Astrocyte of the cerebellum (primary cell): Measurements from ENCODE around the gene STX16.
A peak's percentile ranks its signal among the peaks of the same experiment; 100 is the strongest.

ENCODE experiments used
- DNase-seq: peaks from one replicate; pipeline ENCODE4 v3.0.0-alpha.2; 2011; ENCODE audit warnings: low read depth
- H3K4me3 ChIP-seq: 2 replicates; pipeline ENCODE4 v1.5.1; 2011; ENCODE audit warnings: mild to moderate bottlenecking, low read depth, low read length, moderate library complexity
- CTCF ChIP-seq: IDR thresholded peaks from 2 replicates; pipeline ENCODE4 v1.5.1; 2012; ENCODE audit warnings: low read length, low read depth, moderate library complexity, mild to moderate bottlenecking; ENCODE audit errors: missing control alignments
- in situ Hi-C: cut with HindIII; loops from 2 replicates; pipeline ENCODE4 v1.10.0; 2017; ENCODE audit warnings: low sequenced_read_pairs

The STX16 gene

DNA sequence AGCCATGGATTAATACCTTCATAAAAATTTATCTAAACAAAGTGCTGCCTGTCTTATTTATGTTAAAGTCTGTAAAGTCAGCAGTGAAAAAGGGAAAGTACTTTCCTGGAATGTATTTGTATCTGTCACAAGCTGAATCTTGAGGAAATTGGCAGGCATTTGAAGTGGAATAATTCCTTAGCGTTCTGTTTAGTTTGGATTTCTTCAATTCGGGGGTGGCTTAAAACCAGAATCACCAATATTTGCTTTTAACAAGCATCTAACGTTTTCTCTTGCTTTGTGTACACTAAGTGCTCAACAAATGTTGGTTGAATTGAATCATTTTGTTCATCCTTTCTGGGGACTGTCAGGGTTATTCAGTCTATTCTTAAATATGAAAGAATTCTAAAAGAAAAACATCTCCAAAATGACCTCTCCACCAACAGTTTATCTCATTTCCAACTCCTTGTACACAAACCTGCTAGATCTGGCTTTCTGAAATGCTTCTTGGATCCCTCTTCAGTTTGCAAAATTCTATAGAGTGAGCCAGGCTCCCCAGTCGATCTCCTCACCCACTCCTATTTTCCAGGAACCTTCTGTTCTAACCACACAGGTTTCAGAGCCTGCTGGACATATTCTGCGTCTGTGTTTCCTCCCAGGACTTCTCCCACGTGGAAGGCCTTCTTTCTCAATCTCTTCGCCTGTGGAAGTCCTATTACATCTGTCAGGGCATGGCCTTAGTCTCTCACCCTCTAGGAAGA, 39.5 kb downstream of the STX16 start:
- no peak for DNase-seq
- H3K4me3 ChIP-seq: no peak overlapping the region
- in situ Hi-C loops: no loop called here

DNA sequence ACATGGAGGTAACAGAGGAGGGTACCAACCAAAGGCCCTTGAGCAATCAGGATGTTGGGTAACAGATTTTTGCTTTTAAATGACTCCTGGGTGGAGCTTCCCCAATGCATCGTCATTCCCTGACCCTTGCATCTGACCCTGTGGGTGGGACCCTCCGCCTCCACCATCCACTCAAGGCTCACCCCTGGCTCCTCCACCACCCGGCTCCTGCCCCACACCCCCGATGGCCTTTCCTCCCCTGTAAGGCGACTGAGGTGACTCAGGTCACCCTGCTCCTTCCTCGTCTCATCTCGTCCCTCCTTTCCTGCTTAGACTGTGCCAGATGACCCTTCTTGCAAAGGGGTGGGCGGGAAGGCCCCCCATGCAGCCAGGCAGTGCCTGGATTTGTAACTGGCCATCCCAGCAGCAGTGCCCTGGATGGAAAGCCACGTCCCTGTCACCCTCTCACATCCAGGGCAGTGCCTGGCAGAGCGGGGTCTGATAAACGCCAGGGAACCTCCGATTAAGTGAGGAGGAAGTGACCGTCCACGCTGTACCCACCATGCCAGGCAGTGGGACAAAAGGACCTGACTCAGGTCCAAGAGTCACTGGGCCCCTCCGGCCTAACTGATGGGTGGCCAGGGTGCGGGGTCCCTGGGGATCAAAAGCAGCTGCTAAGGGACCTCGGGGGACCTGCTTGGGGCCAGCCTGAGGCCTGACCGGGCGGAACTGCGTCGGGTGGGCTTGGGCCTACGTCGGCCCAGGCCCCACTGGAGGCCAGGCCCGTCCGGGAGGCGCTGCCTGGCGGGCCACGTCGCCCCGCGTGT, 40.9 kb downstream of the STX16 start:
- in situ Hi-C loops: no loop called here
- no peak for TF ChIP-seq CTCF
- no peak overlapping the region for H3K4me3 ChIP-seq
- no peak for DNase-seq

More for the DNA sequence above, 39.5 kb downstream of the STX16 start:
- no peak for TF ChIP-seq CTCF

DNA sequence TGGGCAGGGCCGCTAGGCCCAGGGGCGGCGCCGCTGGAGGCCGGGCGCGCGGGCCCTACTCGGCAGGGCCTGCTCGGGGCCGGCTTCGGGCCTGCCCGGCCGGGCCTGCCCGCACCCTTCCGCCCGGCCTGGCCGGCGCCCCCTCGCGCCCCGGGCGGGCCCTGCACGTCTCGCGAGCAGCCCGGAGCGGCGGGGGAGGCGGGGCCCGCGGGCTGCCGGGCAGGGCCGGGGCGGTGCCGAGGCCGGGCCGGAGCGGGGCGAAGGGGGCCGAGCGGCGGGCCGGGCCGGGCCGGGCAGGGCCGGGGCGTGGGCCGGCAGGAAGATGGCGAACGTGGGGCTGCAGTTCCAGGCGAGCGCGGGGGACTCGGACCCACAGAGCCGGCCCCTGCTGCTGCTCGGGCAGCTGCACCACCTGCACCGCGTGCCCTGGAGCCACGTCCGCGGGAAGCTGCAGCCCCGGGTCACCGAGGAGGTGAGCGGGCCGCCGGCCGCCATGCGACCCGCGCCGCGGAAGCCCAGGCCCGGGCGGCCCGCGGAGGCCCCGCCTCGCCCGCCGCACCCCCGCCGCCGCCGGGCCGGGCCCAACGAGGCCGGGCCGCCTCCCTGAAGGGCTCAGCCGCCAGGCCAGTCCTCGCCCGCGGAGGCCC, 41.6 kb downstream of the STX16 start, which contains the start of gene NPEPL1:
TSS of gene NPEPL1 (plus strand) at position 222 of the 647 bp plus-strand sequence. CDS start at position 323, 101 bp downstream.
- in situ Hi-C loops: no loop called here
- peak within 1 kb of the TSS; percentile 36 for H3K4me3 ChIP-seq

GRCh38 chr20:58693226-58694006, 42.3 kb downstream of the STX16 start:
- no peak for DNase-seq
- in situ Hi-C loops: no loop called here
- TF ChIP-seq CTCF: no peak
- peak overlapping the region; percentile 36 for H3K4me3 ChIP-seq

More for the DNA sequence above, 41.6 kb downstream of the STX16 start, which contains the start of gene NPEPL1:
- TF ChIP-seq CTCF: no peak
- no peak for DNase-seq

DNA sequence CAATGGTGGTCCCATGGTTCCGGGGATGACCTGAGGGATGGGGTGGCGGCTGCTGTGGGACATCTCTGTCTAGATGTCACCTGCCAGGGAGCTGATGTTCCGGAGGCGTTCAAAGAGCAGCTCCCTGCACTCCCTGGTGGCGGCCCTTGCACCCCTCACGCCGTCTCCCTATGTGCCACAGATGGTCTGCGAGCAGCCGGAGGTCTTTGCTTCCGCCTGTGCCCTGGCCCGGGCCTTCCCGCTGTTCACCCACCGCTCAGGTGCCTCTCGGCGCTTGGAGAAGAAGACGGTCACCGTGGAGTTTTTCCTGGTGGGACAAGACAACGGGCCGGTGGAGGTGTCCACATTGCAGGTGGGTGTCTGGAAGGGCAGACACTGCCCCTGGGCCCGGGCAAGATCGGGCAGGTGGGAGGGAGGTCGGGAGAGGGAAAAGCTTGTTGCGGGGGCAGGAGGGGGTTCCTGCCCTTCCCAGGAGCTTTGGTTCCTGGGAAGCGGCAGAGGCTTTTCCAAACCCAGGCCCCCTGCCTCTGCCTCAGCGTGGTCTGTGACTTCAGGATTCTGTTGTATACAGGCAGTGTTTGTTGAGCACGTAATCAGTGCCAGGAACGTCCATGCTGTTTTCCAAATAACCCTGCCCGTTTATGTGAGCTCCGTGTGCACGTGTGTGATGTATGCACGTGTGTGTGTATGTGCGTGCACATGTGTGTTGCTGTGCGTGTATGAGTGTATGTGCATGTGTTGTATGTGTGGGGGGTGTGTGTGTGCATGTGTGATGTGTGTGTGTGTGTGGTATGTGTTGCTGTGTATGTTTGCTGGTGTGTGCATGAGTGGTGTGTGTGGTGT, 43.4 kb downstream of the STX16 start:
- in situ Hi-C loops: no loop called here
- DNase-seq: no peak
- H3K4me3 ChIP-seq: no peak overlapping the region
- no peak for TF ChIP-seq CTCF
